Hippocampal formation (tissue), 2 donors: ENCODE results near the gene FUS.
A peak's percentile ranks its signal among the peaks of the same experiment; 100 is the strongest.
"Not testable (repeated sequence)": the region's sequence is repeated elsewhere in the genome, so short reads cannot be mapped to it uniquely, and the experiment has no call there.

Experiments used
- DNase-seq, 2 donors: peaks; one replicate each; lab custom pipeline; 2025; lab: John Stamatoyannopoulos, UW

FUS gene

GRCh38 chr16:31179747-31180459, at the start of gene FUS:
Gene FUS, plus strand, starts transcription at chr16:31180139. Its CDS starts 76 bp downstream, at chr16:31180215.
- peak; percentile 84 to 89 for DNase-seq

- no peak for DNase-seq
Observed at GRCh38 chr16:31130336-31130891, 49.5 kb upstream of the FUS start.

GRCh38 chr16:31130899-31131298, 49.0 kb upstream of the FUS start:
- no peak for DNase-seq

GRCh38 chr16:31131416-31131815, 48.5 kb upstream of the FUS start:
- no peak for DNase-seq

- DNase-seq, result no peak
Observed at GRCh38 chr16:31131841-31132271, 48.1 kb upstream of the FUS start.

GRCh38 chr16:31132303-31132979, 47.5 kb upstream of the FUS start:
- no peak for DNase-seq

GRCh38 chr16:31133046-31133501, 46.9 kb upstream of the FUS start:
- DNase-seq, result no peak

GRCh38 chr16:31134091-31134571, 45.8 kb upstream of the FUS start:
- DNase-seq, result no peak

GRCh38 chr16:31134625-31135534, 45.1 kb upstream of the FUS start:
- no peak for DNase-seq

- DNase-seq, result no peak
Observed at GRCh38 chr16:31135535-31136286, 44.2 kb upstream of the FUS start, which contains the start of gene PRSS8. Gene PRSS8, minus strand, starts transcription at chr16:31135727. Its CDS starts 229 bp downstream, at chr16:31135498.

- no peak for DNase-seq
Observed at GRCh38 chr16:31136287-31136662, 43.7 kb upstream of the FUS start.

- not testable (repeated sequence) for DNase-seq
Observed at GRCh38 chr16:31136822-31137499, 43.0 kb upstream of the FUS start.

- DNase-seq, result no peak
Observed at GRCh38 chr16:31138621-31139578, 41.0 kb upstream of the FUS start.

GRCh38 chr16:31141071-31141469, 38.9 kb upstream of the FUS start:
- not testable (repeated sequence) for DNase-seq

GRCh38 chr16:31141489-31142108, 38.3 kb upstream of the FUS start:
- DNase-seq, result no peak

- peak; percentile 97 to 99 for DNase-seq
Observed at GRCh38 chr16:31142109-31143010, 37.6 kb upstream of the FUS start.

- DNase-seq, result no peak
Observed at GRCh38 chr16:31143011-31143693, 36.8 kb upstream of the FUS start.
